Naive B cell (primary cell): Measurements from ENCODE around the gene TBC1D28. TPM values are rescaled to one million over a fixed set of nuclear protein-coding genes. Genes with fewer than 3 reads are reported as not detected.
"Not testable (repeated sequence)": the region's sequence is repeated elsewhere in the genome, so short reads cannot be mapped to it uniquely, and the experiment has no call there.

ENCODE experiments used
- ATAC-seq, 2 donors: fragments of 150-1000 bp; cut with Tn5 transposase; 2 replicates each; pipeline ENCODE4 v1.10.0; 2021; ENCODE audit warnings: low read depth in 2 of 2, mild to moderate bottlenecking in 2 of 2, moderate library complexity in 2 of 2
- DNase-seq: peaks from one replicate; pipeline ENCODE4 v3.0.0; 2022
- H3K27ac Mint-ChIP-seq, 6 donors: one replicate each; pipeline ENCODE4 v1.8.0; 2020 to 2022; ENCODE audit warnings: mild to moderate bottlenecking in 6 of 6, mixed read lengths in 6 of 6, moderate library complexity in 5 of 6, inconsistent platforms in 2 of 6
- H3K27me3 Mint-ChIP-seq, 3 donors: one replicate each; pipeline ENCODE4 v1.8.0; 2021 to 2022; ENCODE audit warnings: mixed read lengths in 3 of 3, mild to moderate bottlenecking in 1 of 3
- H3K36me3 Mint-ChIP-seq, 2 donors: one replicate each; pipeline ENCODE4 v1.8.0; 2020 to 2022; ENCODE audit warnings: mixed read lengths in 2 of 2, inconsistent platforms in 1 of 2, mild to moderate bottlenecking in 1 of 2
- H3K4me1 Mint-ChIP-seq, 3 donors: one replicate each; pipeline ENCODE4 v1.8.0; 2020 to 2022; ENCODE audit warnings: mixed read lengths in 3 of 3, inconsistent platforms in 1 of 3, mild to moderate bottlenecking in 1 of 3, moderate library complexity in 1 of 3
- H3K4me3 Mint-ChIP-seq, 8 donors: one replicate each; pipeline ENCODE4 v1.8.0; 2020 to 2022; ENCODE audit warnings: mild to moderate bottlenecking in 8 of 8, mixed read lengths in 8 of 8, moderate library complexity in 8 of 8, inconsistent platforms in 2 of 8
- H3K9me3 Mint-ChIP-seq, 7 donors: one replicate each; pipeline ENCODE4 v1.8.0; 2020 to 2022; ENCODE audit warnings: mixed read lengths in 7 of 7, mild to moderate bottlenecking in 5 of 7, inconsistent platforms in 2 of 7, moderate library complexity in 1 of 7
- polyA plus RNA-seq, 6 donors: library from polyadenylated mRNA; unstranded; fragments of 300-500 nt; fragmentation: Illumina TruSeq; gene quantifications; one replicate each; pipeline ENCODE4 v1.2.3, GENCODE V29; 2021; ENCODE audit warnings: low read depth in 6 of 6

TBC1D28 gene
- not detected for polyA plus RNA-seq

DNA sequence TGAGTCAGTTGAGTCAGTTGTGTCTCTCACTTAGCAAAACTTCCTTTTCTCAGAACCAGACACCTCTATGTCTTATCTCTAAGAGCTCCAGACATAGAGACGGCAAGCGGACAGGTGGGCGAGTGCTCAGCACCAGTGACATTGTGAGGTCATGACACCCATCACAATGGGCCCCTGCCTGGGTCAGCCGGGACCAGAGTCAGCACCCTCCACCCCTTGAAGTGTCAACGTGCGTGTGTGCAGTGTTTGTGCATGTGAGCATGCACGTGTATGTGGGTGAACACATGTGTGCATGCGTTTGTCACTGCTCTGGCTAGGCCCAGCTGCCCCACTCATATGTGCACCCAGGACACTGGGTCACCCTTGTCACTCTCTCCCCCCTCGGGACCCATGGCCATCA lies at the start of gene TBC1D28:
Gene TBC1D28, minus strand, starts transcription at position 101 of the 400 bp plus-strand sequence. CDS start 3,039 bp downstream, outside the sequence.
- H3K36me3 Mint-ChIP-seq, H3K27ac Mint-ChIP-seq, DNase-seq, ATAC-seq, H3K9me3 Mint-ChIP-seq, H3K4me1 Mint-ChIP-seq, H3K27me3 Mint-ChIP-seq, H3K4me3 Mint-ChIP-seq: not testable (repeated sequence)

DNA sequence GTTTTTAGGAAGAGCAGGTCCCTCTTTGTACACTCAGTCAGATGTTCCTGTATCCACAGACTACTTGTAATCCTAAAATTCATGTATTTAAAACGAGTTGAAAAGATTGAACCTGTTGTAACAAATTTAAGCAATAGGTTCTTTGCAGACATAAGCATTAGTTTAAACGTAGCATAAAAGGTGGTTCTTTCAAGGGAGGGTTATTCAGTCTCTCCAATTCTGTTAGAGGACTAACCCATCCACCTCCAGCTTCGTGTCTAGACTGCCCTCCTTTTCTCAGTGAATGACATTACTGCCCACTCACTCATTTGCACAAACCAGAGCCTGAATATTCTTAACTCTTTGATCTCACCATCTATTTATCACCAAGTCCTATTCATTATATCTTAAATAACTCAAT lies 38.5 kb upstream of the TBC1D28 start:
- H3K4me3 Mint-ChIP-seq = peak overlapping the region; percentile 66 to 97 (median 93)
- peak overlapping the region in 2 of 6 donors; percentile 67 to 85 for H3K27ac Mint-ChIP-seq
- not testable (repeated sequence) for DNase-seq, H3K27me3 Mint-ChIP-seq, H3K9me3 Mint-ChIP-seq, H3K36me3 Mint-ChIP-seq, ATAC-seq
- peaks cover 3 to 10% (median 7%) of the 10 kb centered on the region in 3 donors for H3K4me1 Mint-ChIP-seq

DNA sequence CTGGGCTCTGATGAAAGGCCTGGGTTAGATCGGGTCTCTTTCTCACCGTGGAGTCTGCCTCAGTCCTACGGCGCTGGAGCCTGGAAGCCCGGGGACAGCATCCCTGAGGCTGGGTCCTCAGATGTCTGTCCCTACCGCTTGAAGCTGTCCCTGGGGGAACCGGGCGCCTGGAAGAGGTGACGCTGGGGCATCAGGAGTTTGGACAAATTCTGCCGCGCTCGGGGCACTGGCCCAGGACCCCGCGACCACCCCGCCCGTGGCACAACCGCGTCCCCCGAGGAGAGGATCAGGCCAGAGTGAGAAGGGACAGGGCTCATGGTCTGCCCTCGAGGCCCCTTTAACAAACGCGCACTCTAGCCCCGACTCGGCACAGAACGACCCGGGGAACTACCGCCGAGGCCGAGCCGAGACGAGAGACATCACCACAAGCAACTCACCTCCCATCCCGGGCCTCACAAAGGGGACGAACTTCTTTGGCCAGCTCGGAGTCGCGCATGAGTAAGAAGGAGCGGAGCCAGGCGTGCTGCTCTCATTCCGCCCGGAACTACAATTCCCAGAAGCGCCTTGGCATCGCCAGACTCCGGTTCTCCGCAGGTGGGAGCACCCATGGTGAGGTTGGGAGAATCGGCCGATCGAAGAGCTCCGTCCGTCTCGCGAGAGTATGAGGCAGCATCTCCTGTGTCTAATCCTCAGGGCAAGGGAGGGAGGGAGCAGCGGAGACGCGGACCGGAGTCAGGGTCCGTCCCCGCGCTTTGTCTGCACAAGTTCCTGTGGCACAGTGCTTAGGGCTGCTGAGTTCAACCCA lies 37.8 kb upstream of the TBC1D28 start, which contains the start of gene FOXO3B:
Gene FOXO3B, minus strand, starts transcription at position 548 of the 805 bp plus-strand sequence. CDS start 663 bp downstream, outside the sequence.
- H3K9me3 Mint-ChIP-seq, H3K36me3 Mint-ChIP-seq, H3K27me3 Mint-ChIP-seq: not testable (repeated sequence)
- Mint-ChIP-seq H3K4me3 (peak within 1 kb of the TSS; percentile 86 to 97 (median 93)), H3K27ac (peak within 1 kb of the TSS in 5 of 6 donors; percentile 47 to 91 (median 85)), H3K4me1 (peaks cover 3 to 10% (median 7%) of the 10 kb centered on the region in 3 donors)
- ATAC-seq (peak; percentile 88 to 91), DNase-seq (peak; percentile 34)

DNA sequence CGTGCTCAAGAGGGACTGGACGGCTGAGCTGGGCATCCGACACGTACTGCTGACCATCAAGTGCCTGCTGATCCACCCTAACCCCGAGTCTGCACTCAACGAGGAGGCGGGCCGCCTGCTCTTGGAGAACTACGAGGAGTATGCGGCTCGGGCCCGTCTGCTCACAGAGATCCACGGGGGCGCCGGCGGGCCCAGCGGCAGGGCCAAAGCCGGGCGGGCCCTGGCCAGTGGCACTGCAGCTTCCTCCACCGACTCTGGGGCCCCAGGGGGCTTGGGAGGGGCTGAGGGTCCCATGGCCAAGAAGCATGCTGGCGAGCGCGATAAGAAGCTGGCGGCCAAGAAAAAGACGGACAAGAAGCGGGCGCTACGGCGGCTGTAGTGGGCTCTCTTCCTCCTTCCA lies 33.2 kb upstream of the TBC1D28 start:
- peaks cover 8 to 16% of the 10 kb centered on the region in 2 donors for H3K36me3 Mint-ChIP-seq
- H3K27ac Mint-ChIP-seq, H3K27me3 Mint-ChIP-seq, ATAC-seq, H3K4me3 Mint-ChIP-seq, H3K4me1 Mint-ChIP-seq, DNase-seq, H3K9me3 Mint-ChIP-seq: not testable (repeated sequence)

DNA sequence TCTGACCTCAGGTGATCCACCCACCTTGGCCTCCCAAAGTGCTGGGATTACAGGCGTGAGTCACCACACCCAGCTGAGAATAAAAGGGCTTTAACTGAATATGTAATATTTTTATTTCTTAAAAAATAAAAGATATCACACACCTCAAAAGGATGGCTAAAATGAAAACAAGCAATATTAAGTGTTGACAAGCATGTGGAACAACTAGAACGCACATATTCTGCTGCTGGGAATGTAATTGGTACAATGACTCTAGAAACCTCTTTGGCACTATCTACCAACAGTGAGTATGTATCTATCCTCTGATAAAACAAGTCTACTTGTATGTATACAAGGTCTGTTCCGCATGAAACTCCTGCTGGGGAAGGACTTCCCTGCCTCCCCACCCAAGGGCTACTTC lies 32.7 kb upstream of the TBC1D28 start:
- H3K27me3 Mint-ChIP-seq, ATAC-seq, H3K4me1 Mint-ChIP-seq, DNase-seq, H3K4me3 Mint-ChIP-seq, H3K9me3 Mint-ChIP-seq, H3K27ac Mint-ChIP-seq: not testable (repeated sequence)
- peaks cover 8 to 16% of the 10 kb centered on the region in 2 donors for H3K36me3 Mint-ChIP-seq

DNA sequence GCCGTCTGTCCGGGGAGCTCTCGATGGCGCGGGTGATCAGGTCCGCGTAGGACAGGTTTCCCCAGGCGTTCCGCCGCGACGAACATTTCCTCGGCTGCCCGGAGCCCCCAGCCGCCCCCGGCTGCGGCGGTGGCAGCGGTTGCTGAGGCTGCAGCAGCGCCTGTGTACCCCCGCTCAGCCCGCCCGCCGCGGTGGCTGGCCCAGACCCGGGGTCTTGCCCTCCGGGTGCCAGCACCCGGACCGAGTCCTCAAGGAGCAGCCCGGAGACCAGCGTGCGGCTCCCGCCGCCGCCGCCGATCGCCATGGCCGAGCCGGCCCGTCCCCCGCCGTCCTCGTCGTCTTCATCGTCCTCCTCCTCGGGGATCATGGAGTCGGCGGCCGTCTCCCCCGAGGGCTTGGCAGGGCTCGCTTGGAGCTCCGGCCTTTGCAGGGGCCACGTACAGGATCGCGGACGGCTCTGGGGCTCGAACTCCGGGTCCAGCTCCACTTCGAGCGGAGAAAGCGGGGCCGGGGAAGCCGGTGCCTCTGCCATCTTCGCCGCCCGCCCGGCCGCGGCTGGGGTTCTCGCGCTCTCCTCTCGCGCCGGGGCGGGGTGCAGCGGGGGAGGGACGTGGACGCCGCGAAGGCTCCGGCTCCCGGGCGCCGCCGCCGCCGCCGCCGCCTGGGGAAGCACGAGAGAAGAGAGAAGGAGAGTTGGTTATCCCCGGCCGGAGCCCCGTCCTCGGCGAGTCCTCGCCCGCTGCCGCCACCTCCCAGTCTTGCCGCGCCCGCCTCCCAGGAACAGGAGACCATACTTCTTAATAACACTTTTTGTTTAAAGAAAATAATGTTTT lies 28.4 kb upstream of the TBC1D28 start:
- H3K27me3 Mint-ChIP-seq, H3K4me1 Mint-ChIP-seq, H3K27ac Mint-ChIP-seq, DNase-seq, H3K4me3 Mint-ChIP-seq: not testable (repeated sequence)
- peak in 1 of 2 donors; percentile 28 for ATAC-seq
- H3K36me3 Mint-ChIP-seq = peaks cover 8 to 31% of the 10 kb centered on the region in 2 donors
- peaks cover 0 to 26% (median 7%) of the 10 kb centered on the region in 7 donors for H3K9me3 Mint-ChIP-seq

DNA sequence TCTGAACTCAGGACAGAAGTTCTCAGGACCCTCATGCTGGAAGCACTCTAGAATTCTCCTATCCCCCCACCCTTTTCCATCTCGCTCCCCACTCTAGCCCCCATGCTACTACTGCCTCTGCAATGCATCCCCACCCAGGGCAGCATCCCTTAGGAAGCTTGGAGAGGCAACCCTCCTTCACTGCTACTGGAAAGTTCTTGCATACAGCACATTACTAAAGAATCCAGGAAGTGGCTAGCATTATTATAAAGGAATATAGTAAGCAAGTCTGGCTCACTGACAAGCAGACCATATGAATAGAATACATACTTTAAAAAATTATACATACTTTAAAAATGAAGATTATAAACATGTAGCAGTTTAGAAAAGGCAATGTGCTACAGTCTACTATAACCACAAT lies 24.4 kb upstream of the TBC1D28 start:
- H3K27me3 Mint-ChIP-seq, DNase-seq: not testable (repeated sequence)
- H3K4me3 Mint-ChIP-seq = peak overlapping the region in 1 of 8 donors; percentile 61

DNA sequence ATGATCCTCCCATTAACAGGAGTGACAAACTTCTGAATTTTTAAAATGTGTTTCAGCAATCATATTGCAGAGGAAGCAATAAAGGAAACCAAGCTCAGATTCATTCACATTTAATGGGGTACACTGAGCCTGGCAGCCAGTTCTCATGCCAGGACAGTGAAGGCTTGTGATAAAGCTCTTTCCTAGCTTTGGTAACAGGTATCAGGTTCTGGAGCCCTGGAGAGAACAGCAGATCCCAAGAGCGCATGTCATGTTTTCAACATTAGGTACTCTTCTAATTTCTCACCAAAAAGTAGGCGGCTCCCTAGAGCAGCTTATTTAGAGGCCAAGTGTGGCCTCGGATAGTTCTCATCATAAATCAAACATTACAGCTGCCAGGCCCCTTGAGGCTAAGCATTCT lies 23.3 kb upstream of the TBC1D28 start:
- not testable (repeated sequence) for H3K4me1 Mint-ChIP-seq, H3K4me3 Mint-ChIP-seq, DNase-seq, H3K27ac Mint-ChIP-seq, H3K27me3 Mint-ChIP-seq, ATAC-seq
- peaks cover 10 to 30% of the 10 kb centered on the region in 2 donors for H3K36me3 Mint-ChIP-seq
- peaks cover 8 to 55% (median 18%) of the 10 kb centered on the region in 7 donors for H3K9me3 Mint-ChIP-seq

More for the DNA sequence above, 24.4 kb upstream of the TBC1D28 start:
- not testable (repeated sequence) for ATAC-seq, H3K4me1 Mint-ChIP-seq, H3K27ac Mint-ChIP-seq
- H3K36me3 Mint-ChIP-seq = peaks cover 4 to 24% of the 10 kb centered on the region in 2 donors
- H3K9me3 Mint-ChIP-seq = peaks cover under 1 to 45% (median 8%) of the 10 kb centered on the region in 7 donors

DNA sequence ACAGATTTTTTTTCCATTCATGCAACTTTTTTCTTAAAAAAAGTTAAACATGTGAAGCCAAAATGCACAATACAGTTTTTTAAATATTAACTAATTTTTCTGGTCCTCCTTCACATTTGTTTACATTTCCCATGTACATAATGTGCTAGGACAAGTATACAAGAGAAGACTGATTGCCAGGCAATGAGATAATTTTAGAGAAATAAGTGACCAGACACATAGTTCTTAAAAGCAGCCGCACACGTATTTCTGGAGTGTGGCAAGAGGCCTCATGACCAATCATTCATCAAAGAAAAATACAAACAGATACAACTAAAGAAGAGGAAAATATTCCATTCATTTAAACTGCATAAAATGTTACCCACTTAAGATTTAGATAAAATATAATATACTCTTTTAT lies 22.1 kb upstream of the TBC1D28 start:
- not testable (repeated sequence) for DNase-seq, H3K4me1 Mint-ChIP-seq, H3K27me3 Mint-ChIP-seq, H3K27ac Mint-ChIP-seq, H3K4me3 Mint-ChIP-seq, ATAC-seq
- H3K36me3 Mint-ChIP-seq = peaks cover 10 to 30% of the 10 kb centered on the region in 2 donors
- peaks cover 8 to 66% (median 28%) of the 10 kb centered on the region in 7 donors for H3K9me3 Mint-ChIP-seq

DNA sequence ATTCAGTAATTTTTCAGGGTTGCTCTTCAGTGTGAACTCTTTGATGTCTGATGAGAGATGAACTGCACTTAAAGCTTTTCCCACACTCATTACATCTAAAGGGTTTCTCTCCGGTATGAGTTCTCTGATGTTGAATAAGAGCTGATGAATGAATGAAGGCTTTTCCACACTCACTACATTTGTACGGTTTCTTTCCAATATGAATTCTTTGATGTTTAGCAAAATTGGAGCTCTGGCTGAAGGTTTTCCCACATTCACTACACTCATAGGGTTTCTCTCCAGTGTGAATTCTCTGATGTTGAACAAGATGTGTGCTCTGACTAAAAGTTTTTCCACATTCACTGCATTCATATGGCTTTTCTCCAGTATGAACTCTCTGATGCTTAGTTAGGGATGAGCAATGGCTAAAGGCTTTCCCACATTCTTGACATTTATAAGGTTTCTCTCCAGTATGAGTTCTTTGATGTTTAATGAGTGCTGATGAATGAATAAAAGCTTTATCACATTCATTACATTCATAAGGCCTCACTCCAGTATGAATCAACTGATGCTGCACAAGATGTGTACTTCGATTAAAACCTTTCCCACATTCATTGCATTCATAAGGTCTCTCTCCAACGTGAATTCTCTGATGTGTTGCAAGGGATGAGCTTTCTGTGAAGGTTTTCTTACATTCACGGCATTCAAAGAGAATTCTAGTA lies 17.9 kb upstream of the TBC1D28 start:
- not testable (repeated sequence) for H3K27me3 Mint-ChIP-seq, H3K4me3 Mint-ChIP-seq, H3K4me1 Mint-ChIP-seq, ATAC-seq, H3K27ac Mint-ChIP-seq, DNase-seq
- peaks cover 8 to 53% (median 37%) of the 10 kb centered on the region in 7 donors for H3K9me3 Mint-ChIP-seq
- H3K36me3 Mint-ChIP-seq = peaks cover 10 to 11% of the 10 kb centered on the region in 2 donors

DNA sequence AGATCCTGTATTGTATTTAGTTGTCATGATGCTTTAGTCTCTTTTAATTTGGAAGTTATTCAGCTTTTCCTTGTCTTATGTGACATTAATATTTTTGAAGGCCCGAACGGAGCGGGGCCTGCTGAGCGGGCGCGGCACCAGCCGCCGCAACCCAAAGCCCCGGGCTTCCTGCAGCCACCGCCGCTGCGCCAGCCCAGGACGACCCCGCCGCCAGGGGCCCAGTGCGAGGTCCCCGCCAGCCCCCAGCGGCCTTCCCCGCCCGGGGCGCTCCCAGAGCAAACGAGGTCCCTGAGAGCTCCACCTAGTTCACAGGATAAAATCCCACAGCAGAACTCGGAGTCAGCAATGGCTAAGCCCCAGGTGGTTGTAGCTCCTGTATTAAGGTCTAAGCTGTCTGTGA lies 5.9 kb upstream of the TBC1D28 start:
- not testable (repeated sequence) for H3K36me3 Mint-ChIP-seq, H3K4me1 Mint-ChIP-seq, DNase-seq, H3K4me3 Mint-ChIP-seq, H3K9me3 Mint-ChIP-seq, H3K27ac Mint-ChIP-seq
- peak; percentile 47 for ATAC-seq
- H3K27me3 Mint-ChIP-seq = peaks cover 0 to 14% (median 10%) of the 10 kb centered on the region in 3 donors

DNA sequence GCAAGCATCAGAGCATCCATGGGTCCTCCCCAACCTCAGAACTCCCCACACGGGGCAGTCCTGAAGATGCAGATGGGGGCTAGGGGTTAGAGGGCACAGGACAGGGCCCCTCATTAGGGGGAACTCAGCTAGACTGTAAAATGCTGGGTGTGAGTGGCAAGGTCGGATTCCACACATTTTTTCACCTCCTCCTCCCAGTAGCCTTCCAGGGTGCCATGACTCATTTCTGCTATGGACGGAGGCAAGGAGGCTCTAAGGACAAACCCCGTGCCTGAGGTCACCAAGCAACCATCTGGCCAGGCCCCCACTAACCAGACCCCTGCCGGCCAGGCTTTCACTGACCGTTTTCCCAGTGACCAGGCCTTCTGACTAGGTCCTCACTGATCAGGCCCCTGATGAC lies 1.1 kb downstream of the TBC1D28 start:
- not testable (repeated sequence) for ATAC-seq, H3K27ac Mint-ChIP-seq, H3K36me3 Mint-ChIP-seq, H3K27me3 Mint-ChIP-seq, H3K4me1 Mint-ChIP-seq, H3K4me3 Mint-ChIP-seq, H3K9me3 Mint-ChIP-seq, DNase-seq

DNA sequence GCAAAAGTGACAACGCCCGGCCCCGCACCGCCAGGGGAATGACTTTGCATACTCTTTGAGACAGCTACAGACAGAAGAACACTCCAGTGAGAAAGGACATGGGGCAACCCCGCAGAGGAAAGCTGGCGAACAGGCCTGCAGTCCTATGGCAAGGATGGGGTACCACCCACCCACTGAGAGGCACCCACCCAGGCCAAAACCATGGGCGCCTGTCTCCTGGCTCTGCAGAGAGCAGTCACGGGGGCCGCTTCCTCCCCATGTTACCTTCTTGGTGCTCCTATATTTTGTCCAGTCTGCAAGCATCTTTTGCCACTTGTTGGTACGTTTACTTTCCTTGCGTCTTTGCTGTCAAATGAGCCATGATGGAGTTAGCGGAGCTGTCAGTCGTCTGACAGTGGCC lies 5.8 kb downstream of the TBC1D28 start:
- H3K36me3 Mint-ChIP-seq, DNase-seq, H3K4me1 Mint-ChIP-seq, H3K27ac Mint-ChIP-seq, ATAC-seq, H3K4me3 Mint-ChIP-seq, H3K9me3 Mint-ChIP-seq: not testable (repeated sequence)
- peaks cover 15 to 26% (median 17%) of the 10 kb centered on the region in 3 donors for H3K27me3 Mint-ChIP-seq
